GM23248 (cell line): Measurements from ENCODE around the gene NAAA. TPM values are rescaled to one million over a fixed set of nuclear protein-coding genes. Genes with fewer than 3 reads are reported as not detected.

Experiments used
- DNase-seq: peaks from one replicate; pipeline ENCODE4 v3.0.0-alpha.2; 2015
- H2AFZ ChIP-seq: fragments of 200-600 bp; sonication (generic); 2 replicates; pipeline ENCODE4 v1.6.1; 2016; ENCODE audit warnings: antibody characterized with exemption
- H3F3A ChIP-seq: fragments of 200-600 bp; sonication (generic); 2 replicates; pipeline ENCODE4 v1.6.1; 2016; ENCODE audit warnings: mild to moderate bottlenecking, antibody characterized with exemption, mixed run types; ENCODE audit not compliant: insufficient read depth
- H3K27ac ChIP-seq: fragments of 200-600 bp; sonication (generic); 2 replicates; pipeline ENCODE4 v1.5.1; 2016; ENCODE audit warnings: mild to moderate bottlenecking
- H3K27me3 ChIP-seq: fragments of 200-600 bp; sonication (generic); replicated peaks from 2 replicates; pipeline ENCODE4 v1.6.1; 2016; ENCODE audit warnings: mild to moderate bottlenecking; ENCODE audit not compliant: insufficient read depth
- H3K36me3 ChIP-seq: fragments of 200-600 bp; sonication (generic); 2 replicates; pipeline ENCODE4 v1.6.1; 2016; ENCODE audit warnings: low read depth, mild to moderate bottlenecking
- H3K4me1 ChIP-seq: fragments of 200-600 bp; sonication (generic); 2 replicates; pipeline ENCODE4 v1.6.1; 2016; ENCODE audit warnings: mild to moderate bottlenecking; ENCODE audit not compliant: insufficient read depth
- H3K4me2 ChIP-seq: fragments of 200-600 bp; sonication (generic); one replicate; pipeline ENCODE4 v1.6.1; 2016; ENCODE audit warnings: mild to moderate bottlenecking; ENCODE audit not compliant: unreplicated experiment
- H3K4me3 ChIP-seq: fragments of 200-600 bp; sonication (generic); 2 replicates; pipeline ENCODE4 v1.5.1; 2016; ENCODE audit warnings: mild to moderate bottlenecking
- H3K79me2 ChIP-seq: fragments of 200-600 bp; sonication (generic); 2 replicates; pipeline ENCODE4 v1.6.1; 2016; ENCODE audit warnings: mild to moderate bottlenecking; ENCODE audit not compliant: insufficient read depth
- H3K9ac ChIP-seq: fragments of 200-600 bp; sonication (generic); 2 replicates; pipeline ENCODE4 v1.6.1; 2016; ENCODE audit warnings: mild to moderate bottlenecking
- H3K9me2 ChIP-seq: fragments of 200-600 bp; sonication (generic); 2 replicates; pipeline ENCODE4 v1.6.1; 2016; ENCODE audit warnings: mixed run types, mild to moderate bottlenecking, moderate library complexity; ENCODE audit not compliant: insufficient read depth
- H3K9me3 ChIP-seq: fragments of 200-600 bp; sonication (generic); one replicate; pipeline ENCODE4 v1.6.1; 2017; ENCODE audit warnings: low read depth
- H4K20me1 ChIP-seq: fragments of 200-600 bp; sonication (generic); 2 replicates; pipeline ENCODE4 v1.6.0; 2016; ENCODE audit not compliant: insufficient read depth
- EZH2 ChIP-seq: fragments of 200-600 bp; sonication (generic); IDR thresholded peaks from 2 replicates; pipeline ENCODE4 v1.6.1; 2018; ENCODE audit warnings: antibody characterized with exemption, mild to moderate bottlenecking; ENCODE audit not compliant: insufficient read depth, poor library complexity, severe bottlenecking
- EZH2phosphoT487 ChIP-seq: fragments of 200-600 bp; sonication (generic); IDR thresholded peaks from 2 replicates; pipeline ENCODE4 v1.6.1; 2018; ENCODE audit warnings: antibody characterized with exemption, moderate library complexity, mild to moderate bottlenecking, low read depth; ENCODE audit not compliant: insufficient read depth
- WGBS, 2 experiments: methylation state at CpG; one replicate each; pipeline ENCODE4 v1.1.6; 2015 to 2017; ENCODE audit warnings: low lambda C conversion rate in 2 of 2, low coverage in 1 of 2; ENCODE audit errors: missing lambda C conversion rate in 2 of 2; 5-methylcytosine and 5-hydroxymethylcytosine counted together
- in situ Hi-C: fragments of 300-500 bp; cut with MboI; formaldehyde crosslinking; loops from 2 replicates; pipeline ENCODE4 v1.15.0; 2020
- polyA plus RNA-seq: library from polyadenylated mRNA; unstranded; fragments of >200 nt; fragmentation: Nextera tagmentation; extraction: Ambion mirVana; gene quantifications from 2 replicates; pipeline ENCODE4 v1.2.1, GENCODE V29; 2016
- total RNA-seq: library from RNA; depleted of rRNA; stranded (reverse); fragments of >200 nt; shearing (Covaris generic); gene quantifications from 2 replicates; pipeline ENCODE4 v1.2.3, GENCODE V29; 2014; rRNA removed

The NAAA gene
- total and polyA plus RNA-seq, 2 experiments from 2014 or later = 34.3 to 56.4 TPM

GRCh38 chr4:75880278-75880677 is 60.5 kb downstream of the NAAA start:
- H3K27me3 ChIP-seq = peaks cover 21% of the 10 kb centered on the region

GRCh38 chr4:75878246-75878756 is 62.5 kb downstream of the NAAA start:
- Histone ChIP-seq H3K9me3 (no peaks in the 10 kb centered on the region), H3K4me3 (no peak overlapping the region)

More at GRCh38 chr4:75880278-75880677, 60.5 kb downstream of the NAAA start:
- 19 to 24% methylated on average over 1 of the region's 1 CpG for WGBS, 2 experiments
- H3F3A ChIP-seq = no peaks in the 10 kb centered on the region
- H3K36me3 ChIP-seq = no peaks in the 10 kb centered on the region
- in situ Hi-C loops = no loop called here
- H3K27ac ChIP-seq = no peak overlapping the region
- no peaks in the 10 kb centered on the region for H4K20me1 ChIP-seq
- no peak overlapping the region for H3K4me3 ChIP-seq
- TF ChIP-seq EZH2 (no peak), EZH2phosphoT487 (no peak)
- no peak overlapping the region for H2AFZ ChIP-seq
- H3K9me3 ChIP-seq = no peaks in the 10 kb centered on the region
- H3K4me2 ChIP-seq = no peak overlapping the region
- no peak overlapping the region for H3K9ac ChIP-seq
- no peaks in the 10 kb centered on the region for H3K9me2 ChIP-seq
- DNase-seq = no peak
- no peaks in the 10 kb centered on the region for H3K79me2 ChIP-seq
- no peaks in the 10 kb centered on the region for H3K4me1 ChIP-seq

GRCh38 chr4:75876218-75876617 is 64.6 kb downstream of the NAAA start:
- Histone ChIP-seq H3F3A (no peaks in the 10 kb centered on the region), H3K4me3 (no peak overlapping the region), H3K9ac (no peak overlapping the region), H3K27me3 (peaks cover 21% of the 10 kb centered on the region), H3K27ac (no peak overlapping the region), H3K4me1 (no peaks in the 10 kb centered on the region), H3K36me3 (no peaks in the 10 kb centered on the region), H3K9me2 (no peaks in the 10 kb centered on the region), H2AFZ (no peak overlapping the region), H3K4me2 (no peak overlapping the region), H3K79me2 (no peaks in the 10 kb centered on the region), H4K20me1 (no peaks in the 10 kb centered on the region), H3K9me3 (no peaks in the 10 kb centered on the region)
- no peak for DNase-seq
- TF ChIP-seq EZH2phosphoT487 (no peak), EZH2 (no peak)
- WGBS, 2 experiments = 57 to 69% methylated on average over 18 of the region's 18 CpGs
- in situ Hi-C loops = no loop called here

More at GRCh38 chr4:75878246-75878756, 62.5 kb downstream of the NAAA start:
- in situ Hi-C loops = no loop called here
- H3K9me2 ChIP-seq = no peaks in the 10 kb centered on the region
- H3K4me2 ChIP-seq = no peak overlapping the region
- no peaks in the 10 kb centered on the region for H3K79me2 ChIP-seq
- no peak for TF ChIP-seq EZH2
- peaks cover 21% of the 10 kb centered on the region for H3K27me3 ChIP-seq
- no peak overlapping the region for H3K27ac ChIP-seq
- no peaks in the 10 kb centered on the region for H4K20me1 ChIP-seq
- no peak for DNase-seq
- no peak overlapping the region for H2AFZ ChIP-seq
- H3K9ac ChIP-seq = no peak overlapping the region
- no peaks in the 10 kb centered on the region for H3K36me3 ChIP-seq
- H3F3A ChIP-seq = no peaks in the 10 kb centered on the region
- no peaks in the 10 kb centered on the region for H3K4me1 ChIP-seq
- WGBS, 2 experiments = 51 to 53% methylated on average over 6 of the region's 6 CpGs

GRCh38 chr4:75869100-75869499 is 71.7 kb downstream of the NAAA start:
- Histone ChIP-seq H3K4me1 (no peaks in the 10 kb centered on the region), H3K36me3 (no peaks in the 10 kb centered on the region), H4K20me1 (no peaks in the 10 kb centered on the region), H3K27me3 (peaks cover 11% of the 10 kb centered on the region), H3K9ac (no peak overlapping the region), H3K9me2 (no peaks in the 10 kb centered on the region), H3K79me2 (no peaks in the 10 kb centered on the region), H3K9me3 (no peaks in the 10 kb centered on the region), H3K4me3 (no peak overlapping the region), H3F3A (no peaks in the 10 kb centered on the region), H3K27ac (no peak overlapping the region), H2AFZ (no peak overlapping the region), H3K4me2 (no peak overlapping the region)
- in situ Hi-C loops = no loop called here
- no peak for DNase-seq
- 43 to 57% methylated on average over 3 of the region's 3 CpGs for WGBS, 2 experiments
- TF ChIP-seq EZH2phosphoT487 (no peak), EZH2 (no peak)

GRCh38 chr4:75867130-75867529 is 73.7 kb downstream of the NAAA start:
- 66 to 70% methylated on average over 3 of the region's 3 CpGs for WGBS, 2 experiments

More at GRCh38 chr4:75867130-75867529, 73.7 kb downstream of the NAAA start:
- Histone ChIP-seq H3F3A (no peaks in the 10 kb centered on the region), H3K9ac (no peak overlapping the region), H3K4me1 (no peaks in the 10 kb centered on the region), H3K4me3 (no peak overlapping the region), H3K36me3 (no peaks in the 10 kb centered on the region), H3K9me3 (no peaks in the 10 kb centered on the region), H3K27ac (no peak overlapping the region), H4K20me1 (no peaks in the 10 kb centered on the region), H2AFZ (no peak overlapping the region), H3K4me2 (no peak overlapping the region), H3K27me3 (peaks cover 11% of the 10 kb centered on the region), H3K79me2 (no peaks in the 10 kb centered on the region), H3K9me2 (no peaks in the 10 kb centered on the region)
- no peak for DNase-seq
- in situ Hi-C loops = no loop called here
- no peak for TF ChIP-seq EZH2phosphoT487

Other genes starting within 250 kb of the NAAA start
- gene USO1, start 216.4 kb downstream of the NAAA start, total RNA-seq = 117 and 208 TPM in 2 replicates
- gene USO1, start 216.4 kb downstream of the NAAA start, polyA plus RNA-seq = 72.0 and 74.2 TPM in 2 replicates
- not detected in 2 replicates for gene PPEF2, start 38.6 kb downstream of the NAAA start, total RNA-seq
- gene PPEF2, start 38.6 kb downstream of the NAAA start, polyA plus RNA-seq = not detected in 2 replicates
- gene SDAD1, start 49.9 kb upstream of the NAAA start, total RNA-seq = 34.2 and 68.8 TPM in 2 replicates
- gene SDAD1, start 49.9 kb upstream of the NAAA start, polyA plus RNA-seq = 69.5 and 76.2 TPM in 2 replicates
- not detected in 2 replicates for gene CXCL9, start 66.5 kb upstream of the NAAA start, total RNA-seq
- gene CXCL9, start 66.5 kb upstream of the NAAA start, polyA plus RNA-seq = not detected in 2 replicates
- not detected in 2 replicates for gene CXCL10, start 82.5 kb upstream of the NAAA start, total RNA-seq
- not detected in 2 replicates for gene CXCL10, start 82.5 kb upstream of the NAAA start, polyA plus RNA-seq
- not detected in 2 replicates for gene CXCL11, start 95.1 kb upstream of the NAAA start, total RNA-seq
- gene CXCL11, start 95.1 kb upstream of the NAAA start, polyA plus RNA-seq = not detected in 2 replicates
- not detected in 2 replicates for gene ART3, start 133.7 kb upstream of the NAAA start, total RNA-seq
- gene ART3, start 133.7 kb upstream of the NAAA start, polyA plus RNA-seq = not detected in 2 replicates
- gene NUP54, start 207.4 kb upstream of the NAAA start, total RNA-seq = 26.4 and 47.3 TPM in 2 replicates
- 35.9 and 37.6 TPM in 2 replicates for gene NUP54, start 207.4 kb upstream of the NAAA start, polyA plus RNA-seq